HG02973 (cell line): ENCODE measurements around the gene CARMIL1.
"Not testable (repeated sequence)": the region's sequence is repeated elsewhere in the genome, so short reads cannot be mapped to it uniquely, and the experiment has no call there.

ENCODE experiments used
- ATAC-seq: cut with Tn5 transposase; IDR thresholded peaks from one replicate; pipeline ENCODE4 v1.9.1; 2021; ENCODE audit warnings: moderate library complexity; ENCODE audit not compliant: unreplicated experiment

CARMIL1 gene

DNA sequence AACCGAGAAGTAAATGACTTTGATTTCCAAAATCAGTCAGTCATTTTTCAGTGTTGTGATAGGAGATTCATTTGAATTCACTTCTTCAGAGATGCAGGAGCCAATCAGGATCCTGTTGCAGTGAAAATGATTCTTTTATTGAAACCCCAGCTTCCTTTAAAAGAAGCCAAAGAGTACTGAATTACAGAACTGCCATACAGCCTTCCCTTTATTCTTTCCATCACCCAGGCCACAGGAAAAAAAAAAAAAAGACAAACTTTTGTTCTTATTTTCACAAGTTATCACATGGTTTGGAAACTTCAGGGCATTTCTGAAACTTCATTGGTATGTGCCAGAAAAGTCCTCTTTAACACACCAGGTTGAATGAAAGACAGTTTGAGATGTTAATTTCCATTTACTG lies 1.8 kb upstream of the CARMIL1 start:
- no peak for ATAC-seq

DNA sequence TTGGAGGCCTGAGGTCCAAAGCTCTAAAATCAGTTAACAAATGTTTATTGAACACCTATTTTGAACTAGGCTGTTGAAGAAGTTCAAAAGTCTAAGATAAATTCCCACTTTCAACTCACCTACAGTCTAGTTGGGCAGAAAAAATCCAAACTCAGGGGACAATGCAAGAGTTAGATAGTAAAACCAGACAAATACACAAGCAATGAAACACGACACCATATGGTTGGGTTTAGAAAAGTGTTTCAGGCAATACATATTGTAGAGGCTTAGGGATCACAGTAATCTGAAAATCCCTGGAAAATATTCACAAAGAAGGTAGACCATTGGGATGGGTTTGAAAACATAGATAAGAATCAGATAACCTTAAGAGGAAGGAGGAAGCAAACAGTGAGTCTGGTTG lies 1.3 kb upstream of the CARMIL1 start:
- no peak for ATAC-seq

DNA sequence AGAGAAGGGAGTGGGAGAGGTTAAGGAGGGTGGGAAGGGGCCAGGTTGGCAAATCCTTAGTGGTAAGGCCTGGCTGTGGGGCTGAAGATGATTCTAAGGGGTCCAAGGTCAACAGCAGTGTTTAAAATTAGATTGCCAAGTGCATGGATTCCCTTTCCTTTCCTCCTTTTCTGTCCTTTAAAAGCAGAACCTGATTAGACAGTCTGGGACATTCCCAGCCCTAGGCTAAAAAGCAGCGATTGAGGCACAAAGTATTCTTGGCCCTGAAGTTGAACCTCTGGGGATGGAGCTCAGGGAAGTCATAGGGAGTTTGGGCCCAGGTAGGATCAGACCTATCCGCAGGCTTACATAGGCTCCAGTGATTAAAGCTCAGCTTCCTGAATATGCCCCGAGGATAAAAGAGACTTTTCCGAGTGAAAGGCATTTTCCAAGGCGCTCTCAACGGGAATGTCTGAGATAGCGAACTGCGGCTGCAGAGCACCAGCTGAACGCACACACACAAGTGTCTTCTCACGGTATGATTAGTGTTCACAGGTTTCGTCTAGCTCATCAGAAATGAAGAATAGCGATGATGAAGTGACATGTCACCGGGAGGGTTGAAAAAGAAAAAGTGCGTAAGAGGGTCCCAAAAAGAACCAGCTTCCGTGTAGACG lies 787 bp upstream of the CARMIL1 start:
- peak; percentile 29 for ATAC-seq

DNA sequence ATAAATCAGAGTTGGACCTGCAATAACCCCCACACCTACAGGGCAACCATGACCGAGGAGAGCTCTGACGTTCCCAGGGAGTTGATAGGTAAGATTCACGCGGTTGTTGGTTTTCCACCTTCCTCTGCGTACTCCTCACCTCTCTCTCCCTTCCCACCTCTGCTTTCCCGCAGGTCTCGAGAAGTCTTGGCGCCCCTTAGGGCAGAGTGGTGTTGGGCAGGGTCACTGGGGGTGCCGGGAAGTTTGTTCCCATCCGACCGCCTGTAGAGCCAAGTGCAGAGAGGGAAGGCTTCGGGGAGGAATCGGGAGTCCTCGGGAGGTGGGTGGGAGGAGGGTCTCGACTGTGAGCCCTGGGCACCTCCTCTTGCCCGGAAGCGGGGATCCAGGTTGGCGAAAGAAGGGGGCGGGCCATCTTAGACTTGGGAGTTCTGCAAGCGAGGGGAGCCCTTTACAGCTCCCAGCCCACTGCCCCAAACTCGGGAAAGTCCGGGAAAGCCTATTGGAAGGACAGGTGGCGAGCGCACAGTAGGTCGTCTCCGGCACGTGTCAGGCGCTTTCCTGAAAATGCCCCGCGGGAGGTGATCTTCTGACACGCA lies 672 bp downstream of the CARMIL1 start:
- no peak for ATAC-seq

DNA sequence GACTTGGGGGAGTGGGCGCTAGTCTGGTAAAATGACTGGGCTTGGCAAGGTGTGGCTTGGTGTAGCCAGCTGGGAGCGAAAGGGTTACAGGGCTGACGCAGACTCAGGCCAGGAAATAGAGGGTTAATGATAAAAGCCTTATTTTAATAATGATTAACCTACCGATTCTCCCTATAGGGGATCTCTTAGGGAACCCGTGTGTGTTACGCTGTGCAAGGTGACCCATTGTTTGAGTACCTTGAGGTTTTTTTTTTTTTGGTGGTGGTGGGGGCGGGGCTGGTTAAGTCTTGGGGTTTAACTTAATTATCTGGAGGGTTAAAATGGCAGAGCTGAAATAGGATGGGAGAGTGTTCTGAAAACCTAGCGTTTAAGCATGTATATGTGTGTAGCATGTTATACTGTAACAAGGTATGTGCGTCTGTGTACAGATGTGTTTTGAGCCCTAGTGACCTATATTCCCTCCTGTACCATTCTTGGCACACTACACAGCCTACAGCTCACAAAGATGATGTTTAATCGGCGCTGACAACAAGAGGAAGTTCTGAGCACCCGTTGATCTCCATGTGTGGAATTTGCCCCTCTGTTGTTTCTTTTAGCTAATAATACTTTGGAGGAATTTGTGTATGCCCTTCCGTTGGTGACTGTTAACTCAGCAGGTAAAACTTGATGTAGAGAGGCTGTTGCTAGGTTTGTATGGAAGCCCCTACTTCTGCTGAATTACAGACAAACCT lies 1.3 kb downstream of the CARMIL1 start:
- ATAC-seq: no peak

DNA sequence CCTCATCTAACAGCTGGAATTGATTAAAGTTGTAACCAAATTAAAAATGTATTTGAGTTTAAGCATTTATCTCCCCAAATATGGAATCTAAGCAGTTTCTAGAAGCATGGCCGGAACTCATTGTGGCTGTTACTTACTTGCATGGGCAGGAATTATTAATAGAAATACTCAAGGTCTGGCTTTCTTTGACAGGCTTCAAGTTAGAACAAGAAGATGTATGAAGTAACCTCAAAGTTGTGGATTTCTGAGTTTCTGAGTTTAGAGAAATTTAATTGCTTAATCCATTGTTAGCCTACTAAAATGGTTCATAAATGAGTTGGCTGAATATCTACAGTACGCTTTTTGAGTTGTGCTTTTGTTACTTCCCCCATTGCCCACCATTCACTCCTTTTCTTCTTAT lies 7.7 kb downstream of the CARMIL1 start:
- no peak for ATAC-seq

DNA sequence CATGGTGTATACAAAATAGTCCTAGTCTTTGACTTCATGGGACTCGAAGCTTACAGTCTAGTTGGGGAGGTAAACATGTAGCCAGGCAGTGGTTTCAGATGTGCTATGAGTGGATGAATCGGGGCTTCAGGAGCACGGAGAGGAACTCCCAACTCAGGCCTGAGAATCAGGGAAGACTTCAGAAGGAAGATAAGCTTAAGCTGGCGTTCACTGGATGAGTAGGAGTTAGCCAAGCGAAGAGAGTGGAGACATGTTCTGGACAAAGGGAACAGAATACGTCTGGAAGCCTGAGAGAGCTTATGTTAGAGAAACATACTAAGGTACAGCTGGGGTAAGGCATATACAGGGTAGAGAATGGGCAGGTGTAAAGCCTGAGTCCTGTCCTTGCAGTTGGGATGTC lies 8.8 kb downstream of the CARMIL1 start:
- ATAC-seq: no peak

DNA sequence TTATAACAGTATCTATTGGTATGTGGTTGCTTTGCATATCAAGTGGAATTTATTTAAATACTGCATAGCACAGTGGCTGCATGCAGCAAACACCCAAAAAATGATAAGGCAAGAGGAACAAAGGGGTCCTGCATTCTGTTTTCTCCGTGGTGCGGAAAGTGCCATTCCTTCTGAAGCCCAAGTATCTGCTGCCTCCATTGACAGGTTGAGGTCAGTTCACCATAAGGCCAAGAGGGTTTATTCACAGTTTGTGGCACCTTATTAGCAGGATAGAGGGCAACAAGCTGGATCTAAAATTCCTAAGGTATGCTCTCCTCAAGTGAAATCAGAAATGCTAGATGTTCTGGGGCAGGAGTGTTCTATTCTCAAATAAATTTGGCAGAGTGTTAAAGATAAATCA lies 9.3 kb downstream of the CARMIL1 start:
- ATAC-seq: no peak

DNA sequence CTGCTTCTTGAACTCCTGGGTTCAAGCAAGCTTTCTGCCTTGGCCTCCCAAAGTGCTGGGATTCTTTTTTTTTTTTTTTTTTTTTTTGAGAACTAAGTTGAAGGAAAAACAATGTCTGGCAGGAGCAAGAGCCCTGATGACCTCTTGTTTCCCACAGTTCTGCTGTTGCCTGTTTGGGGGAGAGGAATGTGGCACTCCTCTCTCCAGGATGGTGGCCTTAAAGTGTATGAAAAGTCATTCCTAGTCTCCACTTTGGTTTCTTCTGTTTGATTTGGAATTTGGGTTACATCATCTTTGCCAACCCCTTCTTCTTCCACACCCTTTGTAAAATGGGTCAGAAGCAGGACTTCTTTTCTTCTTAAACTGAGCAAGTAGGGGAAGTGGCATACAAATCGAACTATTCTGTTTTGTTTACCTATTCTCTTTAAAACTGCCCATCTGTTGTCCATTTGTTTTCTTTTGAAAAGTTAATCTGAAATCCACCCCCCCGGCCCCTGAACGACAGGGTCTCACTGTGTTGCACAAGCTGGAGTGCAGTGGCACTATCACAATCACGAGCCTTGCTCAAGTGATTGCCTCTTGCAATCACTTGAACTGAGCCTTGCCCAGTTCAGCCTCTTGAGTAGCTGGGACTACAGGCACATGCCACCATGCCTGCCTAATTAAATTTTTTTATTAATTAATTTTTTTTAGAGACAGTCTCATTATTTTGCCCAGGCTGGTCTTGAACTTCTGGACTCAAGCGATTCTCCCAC lies 11.3 kb downstream of the CARMIL1 start:
- ATAC-seq: no peak

DNA sequence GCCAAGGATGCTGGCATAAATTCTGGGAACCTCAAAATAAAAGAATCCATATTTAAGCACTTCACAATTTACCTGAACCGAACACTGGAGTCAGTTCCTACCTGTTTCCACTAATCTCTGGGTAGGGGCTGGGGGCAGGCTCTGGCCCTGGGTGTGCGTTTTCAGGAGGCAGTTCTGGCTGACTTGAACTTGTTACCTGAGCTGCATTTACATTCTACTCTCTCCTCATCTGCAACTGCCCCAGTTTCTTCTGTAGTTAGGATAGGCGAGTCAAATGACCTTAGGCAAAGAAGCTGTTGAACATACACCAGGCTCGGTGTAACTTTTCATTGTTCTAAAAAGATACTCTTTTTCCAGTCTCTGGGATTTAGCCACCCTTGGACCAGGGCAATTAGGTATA lies 13.2 kb downstream of the CARMIL1 start:
- no peak for ATAC-seq

DNA sequence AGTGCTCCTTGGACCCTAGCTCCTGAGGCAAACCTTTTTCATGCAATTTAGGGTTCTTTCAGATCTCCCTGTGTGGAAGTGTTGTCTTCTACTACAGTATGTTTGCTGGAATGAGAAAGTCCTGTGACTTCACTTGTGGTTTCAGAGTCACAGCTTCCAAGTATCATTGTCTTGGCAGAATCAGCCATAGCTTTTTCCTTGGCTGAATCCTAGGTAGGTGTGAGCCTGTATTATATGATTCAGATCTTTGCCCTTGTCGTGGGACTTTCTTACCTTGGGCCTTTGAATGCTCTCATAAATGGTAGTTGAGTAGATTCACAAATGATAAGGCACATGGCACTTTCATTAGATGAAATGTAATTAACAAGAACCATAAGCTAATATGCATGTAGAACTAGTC lies 16.5 kb downstream of the CARMIL1 start:
- ATAC-seq: no peak

DNA sequence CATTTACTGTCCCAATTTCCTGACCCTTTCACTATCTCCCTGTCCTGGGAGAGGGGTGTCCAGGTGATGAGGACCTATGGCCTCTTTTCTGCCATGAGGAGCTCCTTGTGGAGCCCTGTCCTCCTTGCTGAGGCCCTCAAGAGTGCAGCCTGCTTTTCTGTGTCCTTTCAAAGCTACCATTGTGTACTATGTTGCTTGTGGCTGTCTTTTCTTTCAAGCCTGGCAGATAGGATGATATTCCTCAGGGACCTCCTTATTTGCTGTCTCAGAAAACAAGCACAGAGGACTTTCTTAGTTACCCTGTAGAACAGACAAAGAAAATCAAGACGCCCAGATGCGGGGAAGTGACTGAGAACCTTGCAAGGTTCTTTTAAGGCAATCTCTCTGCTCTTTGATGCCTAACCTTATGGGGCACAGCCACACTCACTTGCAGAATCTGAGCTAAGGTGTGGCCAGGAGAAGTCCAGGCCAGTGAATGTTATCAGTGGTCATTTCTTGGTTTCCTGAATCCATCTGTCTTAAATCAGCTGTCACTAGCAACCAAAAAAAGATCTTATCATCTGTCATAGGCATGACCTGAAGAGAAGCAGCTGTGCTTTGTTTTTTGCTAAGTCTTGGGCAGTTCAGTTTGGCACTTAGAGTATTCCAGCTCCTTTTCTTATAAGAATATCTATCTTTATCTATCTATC lies 17.2 kb downstream of the CARMIL1 start:
- ATAC-seq: no peak

DNA sequence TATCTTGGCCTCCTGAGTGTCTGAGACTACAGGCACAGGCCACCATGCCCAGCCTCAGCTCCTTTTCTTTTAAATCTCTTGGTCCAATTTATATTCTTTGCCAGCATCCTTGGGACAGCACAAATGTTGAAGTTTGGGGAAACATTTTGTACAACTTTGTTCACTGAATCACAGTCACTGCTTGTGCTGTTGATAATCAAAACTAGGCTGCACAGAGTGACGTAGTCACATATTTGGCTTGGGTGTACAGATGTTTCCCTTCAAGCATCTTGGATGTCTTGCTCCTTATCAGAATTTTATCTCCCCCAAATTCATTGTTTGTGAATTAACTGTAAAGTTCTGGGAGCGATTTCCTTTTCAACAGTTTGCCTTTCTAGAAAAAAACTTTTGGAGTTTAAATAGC lies 17.9 kb downstream of the CARMIL1 start:
- ATAC-seq: no peak

DNA sequence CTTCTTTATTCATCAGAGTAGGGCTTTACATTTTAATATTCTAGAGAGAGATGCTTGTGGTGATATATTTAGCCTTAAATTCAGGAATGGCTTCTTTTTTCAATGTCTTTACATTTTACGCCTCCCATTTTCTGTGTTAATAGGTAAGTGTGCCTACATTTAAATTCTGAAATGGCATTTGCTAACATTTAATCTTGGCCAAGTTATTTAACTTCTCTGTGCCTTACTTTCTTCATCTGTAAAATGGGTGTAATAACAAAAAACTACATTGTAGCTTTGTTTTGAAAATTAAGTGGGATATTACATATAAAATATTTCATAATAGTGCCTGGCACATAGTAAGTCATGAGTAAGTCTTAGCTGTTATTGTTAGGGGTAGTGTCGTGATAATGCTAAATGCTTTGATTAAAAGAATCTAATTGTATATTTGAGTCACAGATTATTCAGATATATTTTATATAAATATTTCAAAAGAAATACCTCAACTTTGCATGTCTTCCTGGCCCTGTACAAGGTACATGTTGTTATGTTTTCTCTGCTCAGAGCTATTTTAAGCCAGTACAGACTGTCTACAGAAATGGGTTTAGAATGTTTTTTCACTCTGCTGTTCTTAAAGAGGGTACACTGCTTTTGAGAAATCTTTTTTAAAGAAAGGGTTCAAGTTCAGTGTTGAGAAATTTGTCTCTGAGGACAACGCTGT lies 18.8 kb downstream of the CARMIL1 start:
- ATAC-seq: no peak

DNA sequence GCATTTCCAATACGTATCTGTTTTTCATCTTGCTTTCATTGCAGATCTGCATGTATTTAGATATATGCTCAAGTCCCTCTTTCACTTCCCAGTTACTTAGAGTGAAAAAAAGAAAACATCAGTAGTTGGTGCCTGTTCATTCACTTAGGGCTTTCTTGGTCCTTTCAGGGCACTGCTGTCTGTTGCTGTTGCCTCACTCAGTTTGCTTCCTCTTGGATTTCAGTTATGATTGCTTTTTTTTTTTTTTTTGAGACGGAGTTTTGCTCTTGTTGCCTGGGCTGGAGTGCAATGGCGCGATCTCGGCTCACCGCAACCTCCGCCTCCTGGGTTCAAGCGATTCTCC lies 19.3 kb downstream of the CARMIL1 start:
- ATAC-seq: not testable (repeated sequence)

DNA sequence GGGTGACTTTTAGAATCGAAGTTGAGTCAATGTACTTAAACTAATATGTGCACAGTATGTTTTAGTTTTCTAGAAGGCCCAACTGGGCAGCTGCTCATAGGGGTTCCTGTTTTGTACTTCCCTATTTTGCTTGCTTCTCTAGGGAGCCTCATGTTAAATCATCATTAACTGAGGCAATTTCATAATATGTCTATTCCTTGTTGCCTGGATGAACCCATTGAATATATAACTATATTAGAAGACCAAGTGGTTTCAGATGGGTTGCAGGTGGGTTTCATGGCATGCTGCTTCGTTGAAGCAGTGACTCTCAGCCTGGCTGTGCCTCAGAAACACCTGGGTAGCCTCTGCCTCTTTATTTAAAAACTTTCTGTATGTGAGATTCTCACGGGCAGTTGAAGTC lies 22.2 kb downstream of the CARMIL1 start:
- ATAC-seq: no peak

DNA sequence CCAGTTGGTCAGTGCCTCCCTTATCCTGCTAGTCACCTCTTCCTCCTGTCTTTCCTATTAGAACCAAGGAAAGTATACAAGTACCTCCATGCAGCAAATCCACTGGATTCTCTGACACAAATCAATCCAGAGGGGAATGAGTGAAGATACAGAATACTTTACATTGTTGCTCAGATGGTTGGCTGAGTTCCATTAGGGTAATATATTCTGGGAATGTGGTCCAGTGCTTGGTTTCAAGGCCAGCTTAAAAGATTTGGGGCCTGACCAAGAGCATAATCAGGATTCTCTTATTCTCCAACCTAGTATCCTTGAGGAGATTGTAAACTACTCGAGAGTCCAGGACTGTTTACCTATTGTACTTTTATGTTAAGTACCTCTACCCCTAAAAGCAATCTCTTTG lies 23.0 kb downstream of the CARMIL1 start:
- no peak for ATAC-seq

DNA sequence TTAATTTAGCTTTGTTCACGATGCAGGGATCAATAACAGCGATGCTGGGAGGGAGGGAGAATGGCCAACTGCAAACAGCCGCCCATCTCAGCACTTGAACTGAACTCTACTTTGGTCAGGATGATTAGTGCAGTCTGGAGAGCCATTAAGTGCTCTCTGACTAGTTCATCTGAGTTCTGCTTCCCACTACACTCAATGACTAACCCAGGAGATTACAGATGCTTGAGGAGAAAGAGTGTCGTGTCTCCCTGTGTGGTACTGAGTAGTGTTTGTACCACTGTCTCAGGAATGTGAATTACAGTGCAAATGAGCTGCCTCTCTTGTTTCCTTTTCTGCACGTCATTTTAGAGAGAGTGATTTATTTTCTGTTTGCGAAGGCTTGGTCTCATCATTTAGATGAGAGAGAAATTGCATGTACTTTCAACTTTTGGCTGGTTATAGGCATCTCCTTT lies 23.5 kb downstream of the CARMIL1 start:
- no peak for ATAC-seq

DNA sequence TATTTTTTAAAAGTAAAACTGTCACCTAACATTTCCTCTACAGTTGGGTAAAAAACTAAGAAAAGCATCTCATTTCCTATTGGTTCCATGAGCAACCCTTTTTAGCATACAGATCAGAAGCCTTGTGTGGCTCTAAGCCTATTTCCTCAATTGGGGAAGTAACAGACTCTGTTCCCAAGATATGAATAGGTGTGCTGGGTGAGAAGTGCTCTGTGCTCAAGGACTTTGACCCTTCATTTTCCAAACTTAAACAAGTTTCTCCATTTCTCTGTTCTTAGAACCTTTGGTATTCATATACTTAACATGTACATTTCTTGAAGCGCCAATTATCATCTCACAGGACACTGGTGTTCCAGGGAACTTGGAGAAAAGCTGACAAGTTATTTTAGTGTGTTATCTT lies 24.1 kb downstream of the CARMIL1 start:
- no peak for ATAC-seq

DNA sequence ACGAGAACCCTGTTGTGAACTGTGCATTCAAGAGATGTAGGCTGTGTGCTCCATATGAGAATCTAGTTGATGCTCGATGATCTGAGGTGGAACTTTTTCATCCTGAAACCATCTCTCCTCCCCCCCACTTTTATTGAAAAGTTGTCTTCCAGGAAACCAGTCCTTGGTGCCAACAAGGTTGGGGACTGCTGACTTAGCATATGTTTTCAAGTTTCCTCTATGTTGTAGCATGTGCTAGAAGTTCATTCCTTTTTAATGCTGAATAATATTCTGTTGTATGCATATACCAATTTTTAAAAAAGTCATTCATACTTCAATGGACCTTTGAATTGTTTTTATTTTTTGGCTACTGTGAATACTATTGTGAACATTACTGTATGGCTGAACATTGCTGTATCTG lies 27.2 kb downstream of the CARMIL1 start:
- no peak for ATAC-seq
